Keratinocyte (primary cell): ENCODE data around the gene SRA1. TPM values are rescaled to one million over a fixed set of nuclear protein-coding genes. Genes with fewer than 3 reads are reported as not detected.

Experiments used
- DNase-seq: peaks from one replicate; pipeline ENCODE4 v3.0.0-alpha.2; 2011; ENCODE audit warnings: low read depth, missing footprints, low spot score
- FAIRE-seq: peaks from 2 replicates; lab custom pipeline; 2011; peaks lifted over from hg19 to GRCh38; lab: Jason Lieb, UNC
- H2AFZ ChIP-seq: 2 replicates; pipeline ENCODE4 v1.6.0; 2012; ENCODE audit warnings: low read length, control low read depth, inconsistent platforms; ENCODE audit not compliant: control insufficient read depth
- H3K27ac ChIP-seq: 2 replicates; pipeline ENCODE4 v1.5.1; 2011; ENCODE audit warnings: low read length; ENCODE audit not compliant: control insufficient read depth, insufficient read depth
- H3K27me3 ChIP-seq: 3 replicates; pipeline ENCODE4 v1.6.0; 2011; ENCODE audit warnings: low read length; ENCODE audit not compliant: control insufficient read depth, insufficient read depth; ENCODE audit errors: extremely low read depth
- H3K36me3 ChIP-seq, 2 experiments: 2 replicates in 1 of 2; 3 replicates in 1 of 2; pipeline ENCODE4 v1.5.1; 2011; ENCODE audit warnings: low read length in 2 of 2, mild to moderate bottlenecking in 1 of 2; ENCODE audit not compliant: control insufficient read depth in 2 of 2, insufficient read depth in 2 of 2; ENCODE audit errors: extremely low read depth in 1 of 2
- H3K4me1 ChIP-seq: 3 replicates; pipeline ENCODE4 v1.5.1; 2011; ENCODE audit warnings: low read length; ENCODE audit not compliant: control insufficient read depth, insufficient read depth; ENCODE audit errors: extremely low read depth
- H3K4me2 ChIP-seq: 3 replicates; pipeline ENCODE4 v1.6.0; 2011; ENCODE audit warnings: low read depth, low read length; ENCODE audit not compliant: control insufficient read depth, insufficient read depth; ENCODE audit errors: extremely low read depth
- H3K4me3 ChIP-seq, 3 experiments: fragments of 200-600 bp in 1 of 3; sonication (generic) in 1 of 3; 2 replicates in 2 of 3; 3 replicates in 1 of 3; pipeline ENCODE4 v1.5.1; 2011 to 2016; ENCODE audit warnings: low read length in 3 of 3, mild to moderate bottlenecking in 3 of 3, control low read depth in 2 of 3, inconsistent platforms in 1 of 3, low read depth in 1 of 3, mixed read lengths in 1 of 3, mixed run types in 1 of 3, moderate library complexity in 1 of 3; ENCODE audit not compliant: control insufficient read depth in 2 of 3, insufficient read depth in 2 of 3; ENCODE audit errors: extremely low read depth in 1 of 3
- H3K79me2 ChIP-seq: 2 replicates; pipeline ENCODE4 v1.6.0; 2012; ENCODE audit warnings: low read length; ENCODE audit not compliant: control insufficient read depth, insufficient read depth
- H3K9ac ChIP-seq: 3 replicates; pipeline ENCODE4 v1.6.0; 2011; ENCODE audit warnings: low read length; ENCODE audit not compliant: control insufficient read depth, insufficient read depth; ENCODE audit errors: extremely low read depth
- H3K9me1 ChIP-seq: 3 replicates; pipeline ENCODE4 v1.6.0; 2011; ENCODE audit warnings: low read length; ENCODE audit not compliant: control insufficient read depth, insufficient read depth; ENCODE audit errors: extremely low read depth
- H3K9me3 ChIP-seq: 2 replicates; pipeline ENCODE4 v1.5.1; 2012; ENCODE audit warnings: low read depth, low read length; ENCODE audit not compliant: control insufficient read depth
- H4K20me1 ChIP-seq: 3 replicates; pipeline ENCODE4 v1.6.0; 2011; ENCODE audit warnings: low read length; ENCODE audit not compliant: control insufficient read depth, insufficient read depth; ENCODE audit errors: extremely low read depth
- EZH2 ChIP-seq: IDR thresholded peaks from one replicate; pipeline ENCODE4 v1.6.1; 2012; ENCODE audit warnings: inconsistent platforms, mild to moderate bottlenecking, low read length, moderate library complexity
- dilution Hi-C: fragments of 300-500 bp; cut with MboI; formaldehyde crosslinking; loops from one replicate; pipeline ENCODE4 v1.7.0; 2020; ENCODE audit warnings: low sequenced_read_pairs; ENCODE audit not compliant: extremely low pct_ligation_motif_present
- polyA plus RNA-seq, 5 experiments: library from polyadenylated mRNA; depleted of rRNA in 3 of 5; stranded (reverse) in 3 of 5; stranded (forward) in 1 of 5; unstranded in 1 of 5; fragments of >200 nt; gene quantifications; 1 replicate in 1 of 5; 2 replicates in 3 of 5; 3 replicates in 1 of 5; pipeline versions ENCODE4 v1.2.1 to v1.2.3, GENCODE V29; 2011 to 2012; ENCODE audit warnings: missing spikeins in 2 of 5, low read depth in 1 of 5, low replicate concordance in 1 of 5
- TF ChIP-seq, protein P1 (sequence below), 3 experiments: IDR thresholded peaks in 1 of 3; conservative IDR thresholded peaks in 1 of 3; optimal IDR thresholded peaks in 1 of 3; 2 replicates in 2 of 3; 3 replicates in 1 of 3; pipeline versions ENCODE3 to v1.5.1; 2011; ENCODE audit warnings: low read length in 3 of 3, mild to moderate bottlenecking in 3 of 3, moderate library complexity in 2 of 3, control low read depth in 1 of 3, inconsistent platforms in 1 of 3; ENCODE audit not compliant: insufficient read depth in 2 of 3; ENCODE audit errors: extremely low read depth in 1 of 3

SRA1 gene
- polyA plus RNA-seq, 1 donor (not counting 4 experiments of a cell fraction or from before 2014, with no cell fraction given), result 32.4 TPM

GRCh38 chr5:140598836-140599235 is 41.6 kb upstream of the SRA1 start:
- FAIRE-seq, result no peak
- DNase-seq, result no peak

GRCh38 chr5:140596321-140596741 is 39.1 kb upstream of the SRA1 start:
- dilution Hi-C loops, result no loop called here
- TF ChIP-seq, protein P1, sequence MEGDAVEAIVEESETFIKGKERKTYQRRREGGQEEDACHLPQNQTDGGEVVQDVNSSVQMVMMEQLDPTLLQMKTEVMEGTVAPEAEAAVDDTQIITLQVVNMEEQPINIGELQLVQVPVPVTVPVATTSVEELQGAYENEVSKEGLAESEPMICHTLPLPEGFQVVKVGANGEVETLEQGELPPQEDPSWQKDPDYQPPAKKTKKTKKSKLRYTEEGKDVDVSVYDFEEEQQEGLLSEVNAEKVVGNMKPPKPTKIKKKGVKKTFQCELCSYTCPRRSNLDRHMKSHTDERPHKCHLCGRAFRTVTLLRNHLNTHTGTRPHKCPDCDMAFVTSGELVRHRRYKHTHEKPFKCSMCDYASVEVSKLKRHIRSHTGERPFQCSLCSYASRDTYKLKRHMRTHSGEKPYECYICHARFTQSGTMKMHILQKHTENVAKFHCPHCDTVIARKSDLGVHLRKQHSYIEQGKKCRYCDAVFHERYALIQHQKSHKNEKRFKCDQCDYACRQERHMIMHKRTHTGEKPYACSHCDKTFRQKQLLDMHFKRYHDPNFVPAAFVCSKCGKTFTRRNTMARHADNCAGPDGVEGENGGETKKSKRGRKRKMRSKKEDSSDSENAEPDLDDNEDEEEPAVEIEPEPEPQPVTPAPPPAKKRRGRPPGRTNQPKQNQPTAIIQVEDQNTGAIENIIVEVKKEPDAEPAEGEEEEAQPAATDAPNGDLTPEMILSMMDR (optimal IDR thresholded peaks at IDR 0.05 in 1 of 3, IDR thresholded peaks at IDR 0.05 in 1 of 3, conservative IDR thresholded peaks at IDR 0.05 in 1 of 3; ENCODE audit: extremely low read depth in 1 of 3, insufficient read depth in 2 of 3, low read length in 3 of 3), result no peak
- TF ChIP-seq EZH2, result no peak
- no peak overlapping the region for H3K4me3 ChIP-seq
- H2AFZ ChIP-seq, result no peak overlapping the region
- no peak overlapping the region for H3K4me2 ChIP-seq
- H3K27me3 ChIP-seq, result no peaks in the 10 kb centered on the region
- H3K79me2 ChIP-seq, result no peaks in the 10 kb centered on the region
- no peaks in the 10 kb centered on the region for H3K36me3 ChIP-seq
- no peaks in the 10 kb centered on the region for H3K9me3 ChIP-seq
- H3K9me1 ChIP-seq, result no peaks in the 10 kb centered on the region
- H3K4me1 ChIP-seq, result peaks cover 10% of the 10 kb centered on the region
- no peak for FAIRE-seq
- no peak for DNase-seq
- no peak overlapping the region for H3K27ac ChIP-seq
- H3K9ac ChIP-seq, result no peak overlapping the region
- H4K20me1 ChIP-seq, result no peaks in the 10 kb centered on the region

More at GRCh38 chr5:140598836-140599235, 41.6 kb upstream of the SRA1 start:
- no peaks in the 10 kb centered on the region for H3K9me1 ChIP-seq
- H2AFZ ChIP-seq, result no peak overlapping the region
- H3K4me2 ChIP-seq, result no peak overlapping the region
- no peak overlapping the region for H3K4me3 ChIP-seq
- no peaks in the 10 kb centered on the region for H4K20me1 ChIP-seq
- dilution Hi-C loops, result no loop called here
- H3K9ac ChIP-seq, result no peak overlapping the region
- no peaks in the 10 kb centered on the region for H3K79me2 ChIP-seq
- no peaks in the 10 kb centered on the region for H3K4me1 ChIP-seq
- H3K36me3 ChIP-seq, result no peaks in the 10 kb centered on the region
- H3K9me3 ChIP-seq, result no peaks in the 10 kb centered on the region
- no peaks in the 10 kb centered on the region for H3K27me3 ChIP-seq
- TF ChIP-seq, protein P1 (optimal IDR thresholded peaks at IDR 0.05 in 1 of 3, IDR thresholded peaks at IDR 0.05 in 1 of 3, conservative IDR thresholded peaks at IDR 0.05 in 1 of 3; ENCODE audit: extremely low read depth in 1 of 3, insufficient read depth in 2 of 3, low read length in 3 of 3), result no peak
- TF ChIP-seq EZH2, result no peak
- H3K27ac ChIP-seq, result no peak overlapping the region
